HCT116 (cell line): ENCODE measurements around the gene EFCAB5. TPM values are rescaled to one million over a fixed set of nuclear protein-coding genes. Genes with fewer than 3 reads are reported as not detected.

Experiments
- ATAC-seq: fragments of 200-7000 bp; cut with Tn5 transposase; 2 replicates; pipeline ENCODE4 v1.9.1; 2020; ENCODE audit warnings: mild to moderate bottlenecking, moderate library complexity
- BruUV-seq: library from RNA; stranded (reverse); fragments of 400-500 nt; replicated peaks from 2 replicates; lab custom pipeline; 2021; lab: Mats Ljungman, UMichigan
- CTCF ChIA-PET: fragments of 300-600 bp; sonication (Branson Sonifier 250); formaldehyde crosslinking; loops from one replicate; lab custom pipeline; 2021; ENCODE audit warnings: antibody characterized with exemption; lab: Charles Lee
- POLR2A ChIA-PET: fragments of 300-600, 350-600 bp; sonication (Branson Sonifier 250); formaldehyde crosslinking; loops from one replicate; lab custom pipeline; 2021; ENCODE audit warnings: antibody characterized with exemption; lab: Charles Lee
- RAD21 ChIA-PET, 2 experiments: fragments of 300-600 bp; sonication (Branson Sonifier 250); formaldehyde crosslinking; loops; one replicate each; lab custom pipeline; 2023; ENCODE audit warnings: low total read pairs in 2 of 2; ENCODE audit not compliant: uncharacterized antibody in 2 of 2, unreplicated experiment in 2 of 2, low non-redundant PET in 1 of 2; lab: Charles Lee
- DNase-seq: peaks from one replicate; pipeline ENCODE4 v3.0.0-alpha.2; 2010; ENCODE audit warnings: low read depth, low spot score
- H2AFZ ChIP-seq: fragments of 200-600 bp; shearing (Covaris generic), sonication (generic); 2 replicates; pipeline ENCODE4 v1.6.1; 2017; ENCODE audit warnings: low read depth, mixed run types, mixed read lengths, antibody characterized with exemption, low read length; ENCODE audit not compliant: poor library complexity, severe bottlenecking
- H3K27ac ChIP-seq: 2 replicates; pipeline ENCODE4 v1.5.1; 2012; ENCODE audit warnings: low read depth, low read length
- H3K27me3 ChIP-seq: fragments of 200-600 bp; sonication (generic); 2 replicates; pipeline ENCODE4 v1.6.1; 2016; ENCODE audit warnings: mixed run types, low read length, mixed read lengths; ENCODE audit not compliant: insufficient read depth
- H3K36me3 ChIP-seq, 2 experiments: fragments of 200-500 bp in 1 of 2; fragments of 200-600 bp in 1 of 2; sonication (Bioruptor generic) in 1 of 2; sonication (generic) in 1 of 2; 2 replicates each; pipeline versions ENCODE4 v1.5.1 to v1.6.1; 2014 to 2016; ENCODE audit warnings: low read length in 2 of 2, inconsistent platforms in 1 of 2, mixed read lengths in 1 of 2, mixed run types in 1 of 2; ENCODE audit not compliant: insufficient read depth in 2 of 2, control insufficient read depth in 1 of 2
- H3K4me1 ChIP-seq, 2 experiments: fragments of 200-600 bp in 1 of 2; sonication (generic) in 1 of 2; 2 replicates each; pipeline versions ENCODE4 v1.5.1 to v1.6.1; 2012 to 2017; ENCODE audit warnings: low read length in 2 of 2, inconsistent platforms in 1 of 2, mild to moderate bottlenecking in 1 of 2, mixed read lengths in 1 of 2, mixed run types in 1 of 2, moderate library complexity in 1 of 2; ENCODE audit not compliant: insufficient read depth in 2 of 2, control insufficient read depth in 1 of 2
- H3K4me2 ChIP-seq: fragments of 200-600 bp; sonication (generic); 2 replicates; pipeline ENCODE4 v1.6.1; 2017; ENCODE audit warnings: mixed run types, low read length, mixed read lengths
- H3K4me3 ChIP-seq, 2 experiments: fragments of 200-600 bp in 1 of 2; sonication (generic) in 1 of 2; replicated peaks in 1 of 2; 2 replicates each; pipeline ENCODE4 v1.5.1; 2011 to 2016; ENCODE audit warnings: low read length in 2 of 2, control low read depth in 1 of 2, low read depth in 1 of 2, mild to moderate bottlenecking in 1 of 2, mixed read lengths in 1 of 2, mixed run types in 1 of 2
- H3K79me2 ChIP-seq: fragments of 200-600 bp; sonication (generic); 2 replicates; pipeline ENCODE4 v1.6.1; 2017; ENCODE audit warnings: mild to moderate bottlenecking, mixed run types, low read length, moderate library complexity, mixed read lengths; ENCODE audit not compliant: insufficient read depth
- H3K9ac ChIP-seq: fragments of 200-600 bp; sonication (generic); 2 replicates; pipeline ENCODE4 v1.6.1; 2016; ENCODE audit warnings: low read length, mixed read lengths
- H3K9me2 ChIP-seq: fragments of 200-600 bp; sonication (generic), shearing (Covaris generic); 2 replicates; pipeline ENCODE4 v1.6.1; 2017; ENCODE audit warnings: mixed run types, mild to moderate bottlenecking, moderate library complexity; ENCODE audit not compliant: insufficient read depth
- H3K9me3 ChIP-seq, 2 experiments: fragments of 200-500 bp in 1 of 2; fragments of 200-600 bp in 1 of 2; sonication (Bioruptor generic) in 1 of 2; sonication (generic) in 1 of 2; 2 replicates each; pipeline ENCODE4 v1.6.1; 2014 to 2017; ENCODE audit warnings: low read length in 2 of 2, mixed read lengths in 2 of 2, inconsistent platforms in 1 of 2, low read depth in 1 of 2, mild to moderate bottlenecking in 1 of 2, mixed run types in 1 of 2, moderate library complexity in 1 of 2; ENCODE audit not compliant: control insufficient read depth in 1 of 2, insufficient read depth in 1 of 2
- H4K20me1 ChIP-seq: fragments of 200-600 bp; sonication (generic), shearing (Covaris generic); 2 replicates; pipeline ENCODE4 v1.6.1; 2017; ENCODE audit warnings: mixed run types, mild to moderate bottlenecking, moderate library complexity; ENCODE audit not compliant: insufficient read depth
- CBX3 ChIP-seq: IDR thresholded peaks from 2 replicates; pipeline ENCODE4 v1.6.1; 2012; ENCODE audit warnings: low read depth
- ELF1 ChIP-seq: IDR thresholded peaks from 2 replicates; pipeline ENCODE4 v1.6.1; 2012; ENCODE audit warnings: low read depth, borderline replicate concordance
- EZH2 ChIP-seq: fragments of 200-600 bp; sonication (generic); IDR thresholded peaks from 2 replicates; pipeline ENCODE4 v1.6.1; 2017; ENCODE audit warnings: antibody characterized with exemption, mixed run types
- EZH2phosphoT487 ChIP-seq: fragments of 200-600 bp; IDR thresholded peaks from 2 replicates; pipeline ENCODE4 v1.6.1; 2018; ENCODE audit warnings: antibody characterized with exemption, borderline replicate concordance
- FOSL1 ChIP-seq: IDR thresholded peaks from 2 replicates; pipeline ENCODE4 v1.6.1; 2012; ENCODE audit warnings: low read depth
- JUND ChIP-seq: IDR thresholded peaks from 2 replicates; pipeline ENCODE4 v1.6.1; 2012
- RAD21 ChIP-seq: IDR thresholded peaks from 2 replicates; pipeline ENCODE4 v1.6.1; 2012; ENCODE audit warnings: low read depth, mild to moderate bottlenecking
- SIN3A ChIP-seq: IDR thresholded peaks from 2 replicates; pipeline ENCODE4 v1.6.1; 2012; ENCODE audit warnings: low read depth
- SP1 ChIP-seq: IDR thresholded peaks from 2 replicates; pipeline ENCODE4 v1.6.1; 2012; ENCODE audit warnings: low read depth
- TCF7L2 ChIP-seq: IDR thresholded peaks from 2 replicates; pipeline ENCODE4 v1.7.0; 2011; ENCODE audit warnings: borderline replicate concordance, inconsistent platforms; ENCODE audit not compliant: insufficient read depth, insufficient read length; ENCODE audit errors: extremely low read depth
- YY1 ChIP-seq: IDR thresholded peaks from 2 replicates; pipeline ENCODE4 v1.6.1; 2011; ENCODE audit warnings: low read length, low read depth, moderate library complexity, mild to moderate bottlenecking; ENCODE audit not compliant: insufficient replicate concordance; ENCODE audit errors: extremely low read depth
- ZFX ChIP-seq: fragments of 450-650 bp; IDR thresholded peaks from 2 replicates; pipeline ENCODE4 v1.6.1; 2017
- intact Hi-C: fragments of 100-400 bp; cut with micrococcal nuclease; formaldehyde crosslinking; loops from 2 replicates; pipeline ENCODE4 v1.10.0; 2022
- total RNA-seq: library from RNA; stranded (reverse); gene quantifications from one replicate; pipeline ENCODE4 v1.2.1, GENCODE V29; 2021; ENCODE audit not compliant: unreplicated experiment
- TF ChIP-seq, protein P1 (sequence below): IDR thresholded peaks from 2 replicates; pipeline ENCODE4 v1.6.1; 2011; ENCODE audit warnings: mild to moderate bottlenecking, low read length, moderate library complexity; ENCODE audit not compliant: insufficient replicate concordance; ENCODE audit errors: extremely low read depth
- TF ChIP-seq, protein P2 (sequence below), 3 experiments: fragments of 200-600 bp in 1 of 3; sonication (generic) in 1 of 3; IDR thresholded peaks in 2 of 3; conservative IDR thresholded peaks in 1 of 3; 2 replicates each; pipeline ENCODE4 v1.5.1; 2012 to 2017; ENCODE audit warnings: low read depth in 2 of 3, low read length in 2 of 3, antibody characterized with exemption in 1 of 3, borderline replicate concordance in 1 of 3, control low read depth in 1 of 3, mild to moderate bottlenecking in 1 of 3, mixed read lengths in 1 of 3, mixed run types in 1 of 3, moderate library complexity in 1 of 3; ENCODE audit not compliant: insufficient read depth in 1 of 3
- TF ChIP-seq, protein P3 (sequence below): IDR thresholded peaks from 2 replicates; pipeline ENCODE4 v1.6.1; 2012; ENCODE audit warnings: low read depth
- TF ChIP-seq, protein P4 (sequence below): IDR thresholded peaks from 2 replicates; pipeline ENCODE4 v1.6.1; 2012

Gene EFCAB5
- total RNA-seq, 1 experiment from 2014 or later = 0.17 TPM

DNA sequence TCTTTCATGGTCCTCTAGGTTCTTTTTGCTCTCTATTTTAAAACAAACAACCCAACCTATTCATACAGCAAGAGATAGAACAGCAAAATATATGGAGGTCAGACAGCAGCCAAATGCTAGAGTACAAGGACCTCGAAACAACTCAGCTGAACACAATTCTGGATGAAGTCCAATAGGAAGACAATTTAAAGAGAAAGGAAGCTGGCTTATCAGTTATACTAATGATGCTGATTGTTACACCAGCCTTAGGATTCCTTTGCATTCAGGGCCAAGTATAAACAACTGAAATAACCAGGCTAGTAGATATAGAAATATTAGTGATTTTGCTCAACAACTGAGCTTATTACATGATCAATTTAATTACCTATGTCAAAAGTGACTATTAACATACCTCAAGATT, 13.9 kb upstream of the EFCAB5 start:
- Histone ChIP-seq H3K27me3 (no peaks in the 10 kb centered on the region), H3K4me1 (peaks cover 13 to 20% of the 10 kb centered on the region in 2 experiments), H3K9me2 (no peaks in the 10 kb centered on the region), H3K79me2 (peaks cover 48% of the 10 kb centered on the region), H2AFZ (no peak overlapping the region), H3K4me3 (no peak overlapping the region), H3K27ac (no peak overlapping the region), H3K9me3 (no peaks in the 10 kb centered on the region), H3K9ac (no peak overlapping the region), H3K4me2 (no peak overlapping the region), H3K36me3 (no peaks in the 10 kb centered on the region; a peak in 1 of 4 replicates), H4K20me1 (no peaks in the 10 kb centered on the region)
- ChIA-PET POLR2A (no interaction called here), CTCF (interaction anchor here (0.9 to 1.2 kb wide), 3 partner anchors 120 to 336 kb away, joined by 3 to 5 read pairs (median 4); no protein-coding TSS in a partner anchor), RAD21 (no interaction called here)
- ATAC-seq (no peak), DNase-seq (no peak)
- intact Hi-C loops = no loop called here
- BruUV-seq = no TSS peak
- TF ChIP-seq, protein P1, sequence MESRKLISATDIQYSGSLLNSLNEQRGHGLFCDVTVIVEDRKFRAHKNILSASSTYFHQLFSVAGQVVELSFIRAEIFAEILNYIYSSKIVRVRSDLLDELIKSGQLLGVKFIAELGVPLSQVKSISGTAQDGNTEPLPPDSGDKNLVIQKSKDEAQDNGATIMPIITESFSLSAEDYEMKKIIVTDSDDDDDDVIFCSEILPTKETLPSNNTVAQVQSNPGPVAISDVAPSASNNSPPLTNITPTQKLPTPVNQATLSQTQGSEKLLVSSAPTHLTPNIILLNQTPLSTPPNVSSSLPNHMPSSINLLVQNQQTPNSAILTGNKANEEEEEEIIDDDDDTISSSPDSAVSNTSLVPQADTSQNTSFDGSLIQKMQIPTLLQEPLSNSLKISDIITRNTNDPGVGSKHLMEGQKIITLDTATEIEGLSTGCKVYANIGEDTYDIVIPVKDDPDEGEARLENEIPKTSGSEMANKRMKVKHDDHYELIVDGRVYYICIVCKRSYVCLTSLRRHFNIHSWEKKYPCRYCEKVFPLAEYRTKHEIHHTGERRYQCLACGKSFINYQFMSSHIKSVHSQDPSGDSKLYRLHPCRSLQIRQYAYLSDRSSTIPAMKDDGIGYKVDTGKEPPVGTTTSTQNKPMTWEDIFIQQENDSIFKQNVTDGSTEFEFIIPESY = no peak
- TF ChIP-seq ZFX (no peak), RAD21 (no peak), YY1 (no peak), SP1 (no peak), ELF1 (no peak), CBX3 (no peak), EZH2 (no peak), FOSL1 (no peak), EZH2phosphoT487 (no peak), JUND (no peak), SIN3A (no peak), TCF7L2 (no peak)
- TF ChIP-seq, protein P2, sequence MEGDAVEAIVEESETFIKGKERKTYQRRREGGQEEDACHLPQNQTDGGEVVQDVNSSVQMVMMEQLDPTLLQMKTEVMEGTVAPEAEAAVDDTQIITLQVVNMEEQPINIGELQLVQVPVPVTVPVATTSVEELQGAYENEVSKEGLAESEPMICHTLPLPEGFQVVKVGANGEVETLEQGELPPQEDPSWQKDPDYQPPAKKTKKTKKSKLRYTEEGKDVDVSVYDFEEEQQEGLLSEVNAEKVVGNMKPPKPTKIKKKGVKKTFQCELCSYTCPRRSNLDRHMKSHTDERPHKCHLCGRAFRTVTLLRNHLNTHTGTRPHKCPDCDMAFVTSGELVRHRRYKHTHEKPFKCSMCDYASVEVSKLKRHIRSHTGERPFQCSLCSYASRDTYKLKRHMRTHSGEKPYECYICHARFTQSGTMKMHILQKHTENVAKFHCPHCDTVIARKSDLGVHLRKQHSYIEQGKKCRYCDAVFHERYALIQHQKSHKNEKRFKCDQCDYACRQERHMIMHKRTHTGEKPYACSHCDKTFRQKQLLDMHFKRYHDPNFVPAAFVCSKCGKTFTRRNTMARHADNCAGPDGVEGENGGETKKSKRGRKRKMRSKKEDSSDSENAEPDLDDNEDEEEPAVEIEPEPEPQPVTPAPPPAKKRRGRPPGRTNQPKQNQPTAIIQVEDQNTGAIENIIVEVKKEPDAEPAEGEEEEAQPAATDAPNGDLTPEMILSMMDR (IDR thresholded peaks at IDR 0.05 in 2 of 3, conservative IDR thresholded peaks at IDR 0.05 in 1 of 3; ENCODE audit: borderline replicate concordance in 1 of 3, insufficient read depth in 1 of 3, low read depth in 2 of 3, low read length in 2 of 3) = no peak
- TF ChIP-seq, protein P3, sequence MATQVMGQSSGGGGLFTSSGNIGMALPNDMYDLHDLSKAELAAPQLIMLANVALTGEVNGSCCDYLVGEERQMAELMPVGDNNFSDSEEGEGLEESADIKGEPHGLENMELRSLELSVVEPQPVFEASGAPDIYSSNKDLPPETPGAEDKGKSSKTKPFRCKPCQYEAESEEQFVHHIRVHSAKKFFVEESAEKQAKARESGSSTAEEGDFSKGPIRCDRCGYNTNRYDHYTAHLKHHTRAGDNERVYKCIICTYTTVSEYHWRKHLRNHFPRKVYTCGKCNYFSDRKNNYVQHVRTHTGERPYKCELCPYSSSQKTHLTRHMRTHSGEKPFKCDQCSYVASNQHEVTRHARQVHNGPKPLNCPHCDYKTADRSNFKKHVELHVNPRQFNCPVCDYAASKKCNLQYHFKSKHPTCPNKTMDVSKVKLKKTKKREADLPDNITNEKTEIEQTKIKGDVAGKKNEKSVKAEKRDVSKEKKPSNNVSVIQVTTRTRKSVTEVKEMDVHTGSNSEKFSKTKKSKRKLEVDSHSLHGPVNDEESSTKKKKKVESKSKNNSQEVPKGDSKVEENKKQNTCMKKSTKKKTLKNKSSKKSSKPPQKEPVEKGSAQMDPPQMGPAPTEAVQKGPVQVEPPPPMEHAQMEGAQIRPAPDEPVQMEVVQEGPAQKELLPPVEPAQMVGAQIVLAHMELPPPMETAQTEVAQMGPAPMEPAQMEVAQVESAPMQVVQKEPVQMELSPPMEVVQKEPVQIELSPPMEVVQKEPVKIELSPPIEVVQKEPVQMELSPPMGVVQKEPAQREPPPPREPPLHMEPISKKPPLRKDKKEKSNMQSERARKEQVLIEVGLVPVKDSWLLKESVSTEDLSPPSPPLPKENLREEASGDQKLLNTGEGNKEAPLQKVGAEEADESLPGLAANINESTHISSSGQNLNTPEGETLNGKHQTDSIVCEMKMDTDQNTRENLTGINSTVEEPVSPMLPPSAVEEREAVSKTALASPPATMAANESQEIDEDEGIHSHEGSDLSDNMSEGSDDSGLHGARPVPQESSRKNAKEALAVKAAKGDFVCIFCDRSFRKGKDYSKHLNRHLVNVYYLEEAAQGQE = no peak
- TF ChIP-seq, protein P4, sequence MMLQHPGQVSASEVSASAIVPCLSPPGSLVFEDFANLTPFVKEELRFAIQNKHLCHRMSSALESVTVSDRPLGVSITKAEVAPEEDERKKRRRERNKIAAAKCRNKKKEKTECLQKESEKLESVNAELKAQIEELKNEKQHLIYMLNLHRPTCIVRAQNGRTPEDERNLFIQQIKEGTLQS = no peak
